Melanocyte of skin (primary cell): ENCODE results near the gene INSL3. TPM values are rescaled to one million over a fixed set of nuclear protein-coding genes. Genes with fewer than 3 reads are reported as not detected.

Experiments used
- small RNA-seq, 2 donors: library from RNA; depleted of rRNA; stranded (forward); fragments of <200 nt; gene quantifications; one replicate each; pipeline ENCODE3, GENCODE V24; 2012
- total RNA-seq, 2 donors: library from RNA; depleted of rRNA; stranded (reverse); fragments of >200 nt; gene quantifications; 2 replicates each; pipeline ENCODE4 v1.2.3, GENCODE V29; 2012

Gene INSL3, protein sequence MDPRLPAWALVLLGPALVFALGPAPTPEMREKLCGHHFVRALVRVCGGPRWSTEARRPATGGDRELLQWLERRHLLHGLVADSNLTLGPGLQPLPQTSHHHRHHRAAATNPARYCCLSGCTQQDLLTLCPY
- under 1 TPM in 1 of 2 donors, not detected in 1; 0.34 TPM for total RNA-seq

DNA sequence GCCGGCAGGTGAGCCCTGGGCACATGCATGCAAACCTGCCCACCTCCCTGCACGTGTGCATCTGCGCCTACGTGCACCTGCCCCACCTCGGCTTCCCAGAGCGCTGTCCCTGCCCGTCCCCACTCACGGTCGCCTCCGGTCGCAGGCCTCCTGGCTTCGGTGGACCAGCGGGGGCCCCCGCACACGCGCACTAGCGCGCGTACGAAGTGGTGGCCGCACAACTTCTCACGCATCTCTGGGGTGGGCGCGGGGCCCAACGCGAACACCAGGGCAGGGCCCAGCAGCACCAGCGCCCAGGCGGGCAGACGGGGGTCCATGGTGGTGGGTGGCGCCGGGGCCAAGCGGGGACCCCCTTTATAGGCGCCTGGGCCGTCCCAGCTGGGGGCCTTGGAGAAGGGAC, at the start of gene INSL3:
Gene INSL3, minus strand, starts transcription at position 330 of the 400 bp plus-strand sequence. Its CDS starts 13 bp downstream, at position 317.

GRCh38 chr19:17859533-17860330, 38.4 kb upstream of the INSL3 start, which contains the start of gene RPL18A:
Gene RPL18A (plus strand): TSS chr19:17859910. CDS start chr19:17859957, 47 bp downstream.

GRCh38 chr19:17847538-17848366, 26.4 kb upstream of the INSL3 start, which contains the start of gene JAK3:
Gene JAK3 (minus strand): TSS chr19:17847982. CDS start chr19:17844417, 3,565 bp downstream.

DNA sequence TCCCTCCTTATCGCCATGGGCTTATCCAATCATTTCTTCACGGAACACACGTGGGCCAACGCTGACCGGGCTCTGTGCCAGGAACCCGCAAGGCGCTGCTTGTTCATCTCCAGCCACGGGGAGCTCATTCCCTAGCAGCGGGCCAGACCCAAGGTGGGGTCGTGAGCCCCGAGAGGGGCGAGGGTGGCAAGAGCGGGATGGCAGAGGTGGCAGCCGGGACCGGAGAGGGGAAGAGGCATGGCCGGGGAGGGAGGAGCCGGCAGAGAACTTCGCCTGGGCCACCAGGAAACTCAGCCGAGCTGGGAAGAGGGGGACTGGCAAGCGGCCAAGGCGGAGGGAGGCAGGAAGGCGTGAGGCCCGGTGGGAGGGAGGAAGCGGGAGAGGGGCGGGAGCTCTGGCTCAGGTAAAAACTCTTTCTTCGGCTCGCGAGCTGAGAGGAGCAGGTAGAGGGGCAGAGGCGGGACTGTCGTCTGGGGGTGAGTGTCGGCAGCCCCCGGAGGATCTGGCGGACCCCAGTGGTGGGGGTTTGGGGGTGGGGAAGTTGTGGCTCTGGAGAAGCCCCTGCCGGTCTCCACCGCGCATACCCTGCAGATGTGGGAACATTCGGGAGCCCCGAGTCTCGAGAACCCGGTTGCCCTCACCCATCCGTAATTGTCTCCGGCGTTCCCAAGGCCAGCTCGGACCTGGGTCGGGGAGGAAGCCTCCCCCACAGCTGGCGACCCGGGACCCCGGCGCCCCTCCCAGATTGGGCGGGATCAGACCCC, 26.4 kb downstream of the INSL3 start, which contains the start of gene B3GNT3:
Gene B3GNT3, plus strand, starts transcription at position 408 of the 764 bp plus-strand sequence. CDS start 12,670 bp downstream, outside the sequence.

Small RNAs within 50 kb of the gene (small RNA-seq; reads per million reads assigned to genes)
- 0 reads per million in 2 donors for gene SNORA68

Other genes starting within 250 kb of the INSL3 start
- gene UNC13A, start 133.2 kb downstream of the INSL3 start, total RNA-seq: under 1 TPM; under 0.01 to 0.34 TPM
- 10 to 100 TPM; 15.5 to 25.3 TPM for gene MAP1S, start 102.0 kb downstream of the INSL3 start, total RNA-seq
- 1 to 10 TPM in 1 of 2 donors, under 1 TPM in 1; 1.00 to 1.4 TPM for gene FCHO1, start 70.0 kb downstream of the INSL3 start, total RNA-seq
- under 1 TPM in 1 of 2 donors, not detected in 1; under 0.01 TPM for gene B3GNT3, start 26.4 kb downstream of the INSL3 start, total RNA-seq
- 1 to 10 TPM; 2.7 to 3.1 TPM for gene JAK3, start 26.5 kb upstream of the INSL3 start, total RNA-seq
- gene RPL18A, start 38.4 kb upstream of the INSL3 start, total RNA-seq: 100 to 1,000 TPM; 512 to 673 TPM
- not detected for gene SLC5A5, start 50.4 kb upstream of the INSL3 start, total RNA-seq
- 10 to 100 TPM; 24.8 to 40.6 TPM for gene CCDC124, start 111.5 kb upstream of the INSL3 start, total RNA-seq
- under 1 TPM; under 0.01 to 0.33 TPM for gene KCNN1, start 145.6 kb upstream of the INSL3 start, total RNA-seq
- 1 to 10 TPM; 8.0 to 8.6 TPM for gene ARRDC2, start 186.7 kb upstream of the INSL3 start, total RNA-seq